NCI-H2196 (cell line): ENCODE data around the gene GPD1.

ENCODE experiments used
- DNase-seq: peaks from one replicate; lab custom pipeline; 2025; ENCODE audit not compliant: unreplicated experiment; lab: John Stamatoyannopoulos, UW

GPD1 gene

GRCh38 chr12:50099302-50100008, 4.4 kb upstream of the GPD1 start:
- no peak for DNase-seq

DNA sequence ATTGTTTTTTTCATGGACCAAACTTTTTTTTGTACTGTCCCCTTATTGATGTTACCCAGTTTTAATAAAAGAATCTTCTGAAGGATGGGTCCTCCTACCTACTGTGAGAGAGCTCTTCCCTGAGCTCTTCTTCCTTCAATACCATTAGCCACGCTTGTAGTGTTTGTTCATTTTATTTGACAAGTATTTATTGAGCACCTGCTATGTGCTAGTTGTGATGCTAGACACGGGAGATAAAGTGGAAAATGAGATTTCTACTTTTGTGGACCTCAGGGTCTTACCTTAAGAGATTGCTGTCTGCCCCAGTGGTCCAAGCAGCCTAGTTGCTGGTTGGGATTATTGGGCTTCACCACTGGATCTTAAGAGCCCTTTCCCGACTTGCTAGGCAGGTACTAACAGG, 3.2 kb upstream of the GPD1 start:
- no peak for DNase-seq

- peak; percentile 27 for DNase-seq
Measured at GRCh38 chr12:50101663-50102062, 2.1 kb upstream of the GPD1 start.

GRCh38 chr12:50102131-50102531, 1.7 kb upstream of the GPD1 start:
- no peak for DNase-seq

GRCh38 chr12:50102646-50103309, 1.0 kb upstream of the GPD1 start:
- no peak for DNase-seq

- no peak for DNase-seq
Measured at GRCh38 chr12:50103351-50103750, 457 bp upstream of the GPD1 start.

DNA sequence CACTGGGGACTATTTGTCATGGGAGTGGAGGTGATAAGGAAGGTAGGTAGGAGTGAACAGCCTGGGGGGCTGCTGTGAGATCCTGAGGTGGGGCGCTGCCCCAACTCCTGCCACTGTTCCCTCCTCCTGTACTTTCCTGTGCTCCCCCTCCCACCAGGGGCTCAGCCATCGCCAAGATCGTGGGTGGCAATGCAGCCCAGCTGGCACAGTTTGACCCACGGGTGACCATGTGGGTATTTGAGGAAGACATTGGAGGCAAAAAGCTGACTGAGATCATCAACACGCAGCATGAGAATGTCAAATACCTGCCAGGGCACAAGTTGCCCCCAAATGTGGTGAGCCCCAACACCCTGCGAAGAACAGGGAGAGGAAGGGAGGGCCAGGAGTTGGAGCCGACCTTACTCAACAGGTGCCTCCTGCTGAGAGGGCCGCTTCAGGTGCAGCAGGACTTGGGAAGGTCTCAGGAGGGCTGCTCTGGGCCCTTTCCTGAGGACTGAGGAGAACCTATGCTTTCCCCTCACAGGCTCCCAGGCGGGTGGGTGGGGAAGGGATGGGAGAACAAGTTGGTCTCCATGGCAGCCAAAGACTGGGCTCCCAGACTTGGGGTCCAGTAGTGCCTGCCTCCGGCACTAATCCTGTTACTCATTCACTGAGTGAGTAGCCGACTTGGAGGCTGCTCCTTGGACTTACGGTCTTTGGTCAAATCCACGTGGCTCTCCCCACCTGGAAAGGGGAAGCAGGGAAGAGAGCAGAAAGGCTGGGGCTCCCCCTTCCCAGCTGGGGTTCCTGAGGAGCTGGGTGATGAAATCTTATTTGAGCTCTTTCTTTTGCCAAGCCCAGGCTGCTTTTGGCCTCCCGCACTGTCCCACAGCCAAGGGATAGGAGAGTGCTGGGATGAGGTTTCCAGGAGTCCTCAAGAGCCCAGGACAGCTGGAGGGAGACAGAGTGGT, 884 bp downstream of the GPD1 start:
- DNase-seq, result no peak

DNA sequence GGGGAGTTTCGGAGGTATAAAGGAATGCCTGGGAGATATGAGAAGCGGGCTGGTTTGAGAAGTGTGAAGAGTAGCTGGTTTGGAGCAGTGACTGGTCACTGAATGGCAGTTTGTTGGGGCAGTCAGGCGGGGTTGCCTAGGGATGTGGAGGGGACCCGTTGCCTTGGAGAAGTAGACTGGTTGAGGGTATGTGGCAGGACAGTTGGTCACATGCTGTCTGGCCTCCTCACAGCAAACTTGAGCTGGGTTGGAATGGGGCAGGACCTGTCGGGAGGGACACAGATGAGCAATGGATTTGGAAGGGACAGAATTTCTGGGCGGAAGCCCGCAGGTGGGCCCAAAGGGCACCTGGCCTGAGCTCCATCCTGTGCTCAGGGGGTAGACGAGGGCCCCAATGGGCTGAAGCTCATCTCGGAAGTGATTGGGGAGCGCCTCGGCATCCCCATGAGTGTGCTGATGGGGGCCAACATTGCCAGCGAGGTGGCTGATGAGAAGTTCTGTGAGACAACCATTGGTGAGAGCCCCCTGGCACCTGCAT, 2.2 kb downstream of the GPD1 start:
- DNase-seq, result no peak

- no peak for DNase-seq
Measured at GRCh38 chr12:50106907-50107306, 3.1 kb downstream of the GPD1 start.

- DNase-seq, result no peak
Measured at GRCh38 chr12:50107416-50108268, 3.8 kb downstream of the GPD1 start.

- DNase-seq, result no peak
Measured at GRCh38 chr12:50109319-50109718, 5.5 kb downstream of the GPD1 start.

- DNase-seq, result no peak
Measured at GRCh38 chr12:50110127-50110761, 6.4 kb downstream of the GPD1 start.

GRCh38 chr12:50110762-50111351, 7.0 kb downstream of the GPD1 start:
- DNase-seq, result peak; percentile 68

GRCh38 chr12:50111395-50111692, 7.5 kb downstream of the GPD1 start:
- no peak for DNase-seq

DNA sequence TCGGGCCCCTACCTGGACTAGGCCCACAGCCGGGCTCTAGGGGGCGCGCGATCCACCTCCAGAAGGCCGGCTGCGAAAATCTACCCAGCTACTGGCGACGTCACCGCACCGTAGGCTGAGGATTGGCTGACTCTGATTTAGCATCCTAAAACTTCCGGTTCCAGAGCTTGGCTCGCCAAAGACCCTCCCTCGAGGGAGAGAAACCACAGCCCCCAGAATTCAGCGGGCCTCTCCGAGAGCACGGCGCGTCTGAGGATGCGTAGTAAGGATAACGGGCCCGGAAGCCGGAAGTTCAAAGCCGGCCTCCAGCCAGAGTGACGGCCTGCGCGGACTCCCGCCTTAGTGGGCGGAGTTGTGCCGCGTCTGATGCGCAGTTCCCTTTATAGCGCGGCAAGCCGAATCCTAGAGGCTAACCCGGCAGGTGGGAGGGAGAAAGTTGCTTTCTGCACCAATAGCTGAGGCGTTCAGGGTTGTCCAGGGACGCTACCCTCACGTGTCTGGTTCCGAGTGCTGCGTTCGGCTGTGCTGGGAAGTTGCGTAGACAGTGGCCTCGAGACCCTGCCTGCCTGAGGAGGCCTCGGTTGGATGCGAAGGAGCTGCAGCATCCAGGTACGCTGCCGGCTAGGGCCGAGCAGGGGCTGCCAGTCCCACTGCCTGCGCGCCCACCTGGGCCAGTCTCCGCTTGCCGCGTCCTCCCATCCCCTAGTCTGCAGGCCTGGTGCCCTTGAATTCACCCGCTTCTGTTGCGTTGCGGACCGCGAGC, 8.1 kb downstream of the GPD1 start, which contains the start of gene COX14:
Gene COX14, plus strand, starts transcription at position 544 of the 763 bp plus-strand sequence. CDS start 7,808 bp downstream, outside the sequence.
- DNase-seq, result peak; percentile 99

- peak; percentile 56 for DNase-seq
Measured at GRCh38 chr12:50112456-50113218, 8.8 kb downstream of the GPD1 start.

- no peak for DNase-seq
Measured at GRCh38 chr12:50117057-50117622, 13.3 kb downstream of the GPD1 start.

DNA sequence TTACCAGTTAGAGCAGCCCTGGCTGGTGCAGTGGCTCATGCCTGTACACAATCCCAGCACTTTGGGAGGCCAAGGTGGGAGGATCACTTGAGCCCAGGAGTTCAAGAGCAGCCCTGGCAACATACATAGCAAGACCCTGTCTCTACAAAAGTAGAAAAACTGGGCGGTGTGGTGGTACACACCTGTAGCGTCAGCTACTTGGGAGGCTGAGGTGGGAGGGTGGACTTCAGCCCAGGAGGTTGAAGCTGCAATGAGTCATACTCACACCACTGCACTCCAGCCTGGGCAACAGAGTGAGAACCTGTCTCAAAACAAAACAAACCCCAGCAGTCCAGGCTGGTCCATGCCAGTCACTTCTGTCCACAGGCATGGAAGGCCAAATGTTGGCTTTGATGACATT, 15.6 kb downstream of the GPD1 start:
- no peak for DNase-seq
